PC-3 (cell line): ENCODE measurements around the gene GLT6D1. TPM values are rescaled to one million over a fixed set of nuclear protein-coding genes. Genes with fewer than 3 reads are reported as not detected.

Source experiments
- ATAC-seq: fragments of 200-7000 bp; cut with Tn5 transposase; 2 replicates; pipeline ENCODE4 v1.9.1; 2020; ENCODE audit warnings: mild to moderate bottlenecking, moderate library complexity
- BruUV-seq: library from RNA; stranded (reverse); fragments of 400-500 nt; replicated peaks from 2 replicates; lab custom pipeline; 2021; lab: Mats Ljungman, UMichigan
- CTCF ChIA-PET: fragments of 300-600 bp; sonication (Branson Sonifier 250); formaldehyde crosslinking; loops from one replicate; lab custom pipeline; 2022; ENCODE audit warnings: antibody characterized with exemption; lab: Charles Lee
- POLR2A ChIA-PET: fragments of 300-600 bp; sonication (Branson Sonifier 250); formaldehyde crosslinking; loops from one replicate; lab custom pipeline; 2022; ENCODE audit warnings: antibody characterized with exemption; ENCODE audit not compliant: unreplicated experiment; lab: Charles Lee
- DNase-seq: peaks from one replicate; pipeline ENCODE4 v3.0.0-alpha.2; 2015
- H2AFZ ChIP-seq: fragments of 300-600 bp; sonication (generic); 2 replicates; pipeline ENCODE4 v1.6.0; 2016; ENCODE audit warnings: antibody characterized with exemption, low read length
- H3F3A ChIP-seq: fragments of 300-600 bp; sonication (generic); one replicate; pipeline ENCODE4 v1.6.0; 2017; ENCODE audit warnings: antibody characterized with exemption, low read length, control low read depth, mild to moderate bottlenecking; ENCODE audit not compliant: unreplicated experiment
- H3K27ac ChIP-seq: fragments of 300-600 bp; sonication (generic); 2 replicates; pipeline ENCODE4 v1.5.1; 2016; ENCODE audit warnings: mild to moderate bottlenecking, low read length
- H3K27me3 ChIP-seq: fragments of 300-600 bp; sonication (generic); 2 replicates; pipeline ENCODE4 v1.6.1; 2016; ENCODE audit warnings: low read length, mixed read lengths
- H3K36me3 ChIP-seq: fragments of 300-600 bp; sonication (generic); 2 replicates; pipeline ENCODE4 v1.6.1; 2016; ENCODE audit warnings: low read depth, mixed run types, low read length, mixed read lengths
- H3K4me1 ChIP-seq: fragments of 300-600 bp; sonication (generic); 2 replicates; pipeline ENCODE4 v1.5.1; 2016; ENCODE audit warnings: low read length; ENCODE audit not compliant: insufficient read depth
- H3K4me2 ChIP-seq: fragments of 300-600 bp; sonication (generic); 2 replicates; pipeline ENCODE4 v1.6.0; 2016; ENCODE audit warnings: low read length
- H3K4me3 ChIP-seq: fragments of 300-600 bp; sonication (generic); 2 replicates; pipeline ENCODE4 v1.5.1; 2016; ENCODE audit warnings: mild to moderate bottlenecking, low read length, mixed read lengths
- H3K79me2 ChIP-seq: fragments of 300-600 bp; sonication (generic); 2 replicates; pipeline ENCODE4 v1.6.1; 2017; ENCODE audit warnings: low read length, mixed read lengths
- H3K9ac ChIP-seq: fragments of 300-600 bp; sonication (generic); 2 replicates; pipeline ENCODE4 v1.6.0; 2016; ENCODE audit warnings: mild to moderate bottlenecking, low read length
- H3K9me2 ChIP-seq: fragments of 300-600 bp; sonication (generic); replicated peaks from 2 replicates; pipeline ENCODE4 v1.6.1; 2016; ENCODE audit warnings: mixed run types, low read length, mixed read lengths
- H3K9me3 ChIP-seq: fragments of 300-600 bp; sonication (generic); 2 replicates; pipeline ENCODE4 v1.6.1; 2016; ENCODE audit warnings: low read length, mixed read lengths
- H4K20me1 ChIP-seq: fragments of 300-600 bp; sonication (generic); 2 replicates; pipeline ENCODE4 v1.6.1; 2016; ENCODE audit warnings: low read length, mixed read lengths
- CTCF ChIP-seq: fragments of 300-600 bp; sonication (generic); conservative IDR thresholded peaks from 2 replicates; pipeline ENCODE4 v1.5.1; 2017; ENCODE audit warnings: antibody characterized with exemption, low read depth, mild to moderate bottlenecking, low read length
- EZH2 ChIP-seq: fragments of 300-600 bp; sonication (generic); IDR thresholded peaks from one replicate; pipeline ENCODE4 v1.6.1; 2017; ENCODE audit warnings: antibody characterized with exemption, mild to moderate bottlenecking, low read length; ENCODE audit not compliant: unreplicated experiment
- EZH2phosphoT487 ChIP-seq: fragments of 300-600 bp; sonication (generic); IDR thresholded peaks from 2 replicates; pipeline ENCODE4 v1.6.1; 2018; ENCODE audit warnings: mild to moderate bottlenecking, antibody characterized with exemption, low read length, borderline replicate concordance
- intact Hi-C: fragments of 100-400 bp; cut with micrococcal nuclease; formaldehyde crosslinking; loops from 2 replicates; pipeline ENCODE4 v1.9.0; 2023
- total RNA-seq: library from RNA; depleted of rRNA; stranded (reverse); fragments of >200 nt; gene quantifications from 2 replicates; pipeline ENCODE4 v1.2.3, GENCODE V29; 2014

Gene GLT6D1
- total RNA-seq, 1 experiment from 2014 or later = not detected

GRCh38 chr9:135580664-135581380, 58.5 kb downstream of the GLT6D1 start:
- no peak for ATAC-seq
- Histone ChIP-seq H3K9me3 (no peaks in the 10 kb centered on the region), H3K27me3 (no peaks in the 10 kb centered on the region), H3K4me1 (no peaks in the 10 kb centered on the region), H3K4me3 (no peak overlapping the region), H2AFZ (no peak overlapping the region), H3K36me3 (no peaks in the 10 kb centered on the region), H3K27ac (no peak overlapping the region), H3K9ac (no peak overlapping the region), H3K79me2 (no peaks in the 10 kb centered on the region), H3F3A (no peaks in the 10 kb centered on the region), H3K9me2 (no peaks in the 10 kb centered on the region), H4K20me1 (no peaks in the 10 kb centered on the region), H3K4me2 (no peak overlapping the region)
- intact Hi-C loops = no loop called here
- no TSS peak for BruUV-seq
- CTCF ChIA-PET = no interaction called here
- TF ChIP-seq EZH2 (no peak), EZH2phosphoT487 (no peak), CTCF (no peak)
- POLR2A ChIA-PET = no interaction called here
- no peak for DNase-seq

- Histone ChIP-seq H3K4me1 (no peaks in the 10 kb centered on the region), H4K20me1 (no peaks in the 10 kb centered on the region), H3K9me2 (no peaks in the 10 kb centered on the region), H3K79me2 (no peaks in the 10 kb centered on the region), H3K4me2 (no peak overlapping the region), H3F3A (no peaks in the 10 kb centered on the region), H2AFZ (no peak overlapping the region), H3K9ac (no peak overlapping the region), H3K36me3 (no peaks in the 10 kb centered on the region), H3K27me3 (no peaks in the 10 kb centered on the region), H3K4me3 (no peak overlapping the region), H3K27ac (no peak overlapping the region), H3K9me3 (no peaks in the 10 kb centered on the region)
- no TSS peak for BruUV-seq
- ChIA-PET CTCF (no interaction called here), POLR2A (no interaction called here)
- DNase-seq = no peak
- no peak for TF ChIP-seq CTCF
- TF ChIP-seq EZH2phosphoT487 = no peak
- no peak for TF ChIP-seq EZH2
- intact Hi-C loops = no loop called here
- ATAC-seq = no peak
These were observed 59.3 kb downstream of the GLT6D1 start for GRCh38 chr9:135579889-135580660.

- Histone ChIP-seq H3K4me3 (no peak overlapping the region), H3K4me1 (no peaks in the 10 kb centered on the region), H4K20me1 (no peaks in the 10 kb centered on the region), H3K79me2 (no peaks in the 10 kb centered on the region), H3K9ac (no peak overlapping the region), H2AFZ (no peak overlapping the region), H3K4me2 (no peak overlapping the region), H3K27me3 (no peaks in the 10 kb centered on the region; the same call in 1 of the 2 replicates), H3K36me3 (no peaks in the 10 kb centered on the region), H3K27ac (no peak overlapping the region), H3F3A (no peaks in the 10 kb centered on the region), H3K9me3 (no peaks in the 10 kb centered on the region), H3K9me2 (no peaks in the 10 kb centered on the region)
- no peak for DNase-seq
- no peak for ATAC-seq
- POLR2A ChIA-PET = no interaction called here
- no TSS peak for BruUV-seq
- CTCF ChIA-PET = no interaction called here
- no peak for TF ChIP-seq EZH2phosphoT487
- no peak for TF ChIP-seq EZH2
- TF ChIP-seq CTCF = no peak
- intact Hi-C loops = no loop called here
These were observed 60.0 kb downstream of the GLT6D1 start for GRCh38 chr9:135579356-135579755.
